Islet of Langerhans (tissue), 1 donor: Measurements from ENCODE around the gene FOSL2.

Experiments used
- FAIRE-seq: peaks from one replicate; lab custom pipeline; 2011; peaks lifted over from hg19 to GRCh38; lab: Jason Lieb, UNC

The FOSL2 gene

GRCh38 chr2:28392297-28393113 is at the start of gene FOSL2:
Gene FOSL2 (plus strand): TSS chr2:28392858. CDS start chr2:28393721, 863 bp downstream.
- FAIRE-seq = no peak

GRCh38 chr2:28343184-28343942 is 49.3 kb upstream of the FOSL2 start:
- FAIRE-seq = no peak

- FAIRE-seq = no peak
These were observed 48.5 kb upstream of the FOSL2 start for GRCh38 chr2:28343971-28344715.

- no peak for FAIRE-seq
These were observed 47.8 kb upstream of the FOSL2 start for GRCh38 chr2:28344756-28345373.

- FAIRE-seq = no peak
These were observed 47.0 kb upstream of the FOSL2 start for GRCh38 chr2:28345619-28346018.

GRCh38 chr2:28346587-28346986 is 46.1 kb upstream of the FOSL2 start:
- FAIRE-seq = no peak

GRCh38 chr2:28347193-28347592 is 45.5 kb upstream of the FOSL2 start:
- FAIRE-seq = no peak

GRCh38 chr2:28347596-28347995 is 45.1 kb upstream of the FOSL2 start:
- no peak for FAIRE-seq

- no peak for FAIRE-seq
These were observed 44.5 kb upstream of the FOSL2 start for GRCh38 chr2:28348149-28348567.

GRCh38 chr2:28348921-28349320 is 43.7 kb upstream of the FOSL2 start:
- no peak for FAIRE-seq

- FAIRE-seq = no peak
These were observed 43.0 kb upstream of the FOSL2 start for GRCh38 chr2:28349546-28350165.

- no peak for FAIRE-seq
These were observed 42.5 kb upstream of the FOSL2 start for GRCh38 chr2:28350196-28350595.

- no peak for FAIRE-seq
These were observed 41.8 kb upstream of the FOSL2 start for GRCh38 chr2:28350791-28351285.

GRCh38 chr2:28351621-28352020 is 41.0 kb upstream of the FOSL2 start:
- no peak for FAIRE-seq

- no peak for FAIRE-seq
These were observed 40.6 kb upstream of the FOSL2 start for GRCh38 chr2:28352104-28352503.

GRCh38 chr2:28352610-28353195 is 40.0 kb upstream of the FOSL2 start:
- FAIRE-seq = no peak

- FAIRE-seq = no peak
These were observed 37.6 kb upstream of the FOSL2 start for GRCh38 chr2:28354920-28355520.

- no peak for FAIRE-seq
These were observed 37.0 kb upstream of the FOSL2 start for GRCh38 chr2:28355521-28356094.

- FAIRE-seq = no peak
These were observed 36.4 kb upstream of the FOSL2 start for GRCh38 chr2:28356095-28356911.

GRCh38 chr2:28357055-28357454 is 35.6 kb upstream of the FOSL2 start:
- FAIRE-seq = no peak
